Large intestine (tissue), 3 donors: ENCODE data around the gene EFCAB8. TPM values are rescaled to one million over a fixed set of nuclear protein-coding genes. Genes with fewer than 3 reads are reported as not detected.

Source experiments
- DNase-seq, 2 donors: peaks; one replicate each; pipeline versions ENCODE4 v3.0.0 to v3.0.0-alpha.2; 2013
- H3K27ac ChIP-seq: one replicate; pipeline ENCODE4 v1.5.1; 2013; ENCODE audit warnings: low read length
- H3K27me3 ChIP-seq: 2 replicates; pipeline ENCODE4 v1.6.1; 2013; ENCODE audit warnings: low read length; ENCODE audit not compliant: control insufficient read depth, insufficient read depth
- H3K36me3 ChIP-seq: 2 replicates; pipeline ENCODE4 v1.6.1; 2013; ENCODE audit warnings: low read length; ENCODE audit not compliant: control insufficient read depth, insufficient read depth
- H3K4me1 ChIP-seq: one replicate; pipeline ENCODE4 v1.6.1; 2013; ENCODE audit warnings: low read length; ENCODE audit not compliant: control insufficient read depth, insufficient read depth
- H3K4me3 ChIP-seq: one replicate; pipeline ENCODE4 v1.5.1; 2013; ENCODE audit warnings: low read length
- H3K9me3 ChIP-seq: one replicate; pipeline ENCODE4 v1.6.1; 2013; ENCODE audit warnings: mild to moderate bottlenecking, low read depth, low read length, moderate library complexity; ENCODE audit not compliant: control insufficient read depth
- WGBS: methylation state at CpG from one replicate; pipeline ENCODE4 v1.1.5; 2013; ENCODE audit warnings: low lambda C conversion rate; ENCODE audit not compliant: insufficient coverage; 5-methylcytosine and 5-hydroxymethylcytosine counted together
- polyA plus RNA-seq: library from polyadenylated mRNA; unstranded; fragments of 120-200 nt; gene quantifications from one replicate; pipeline ENCODE4 v1.2.1, GENCODE V29; 2013

EFCAB8 gene
- polyA plus RNA-seq, 1 donor, result 0.25 TPM

DNA sequence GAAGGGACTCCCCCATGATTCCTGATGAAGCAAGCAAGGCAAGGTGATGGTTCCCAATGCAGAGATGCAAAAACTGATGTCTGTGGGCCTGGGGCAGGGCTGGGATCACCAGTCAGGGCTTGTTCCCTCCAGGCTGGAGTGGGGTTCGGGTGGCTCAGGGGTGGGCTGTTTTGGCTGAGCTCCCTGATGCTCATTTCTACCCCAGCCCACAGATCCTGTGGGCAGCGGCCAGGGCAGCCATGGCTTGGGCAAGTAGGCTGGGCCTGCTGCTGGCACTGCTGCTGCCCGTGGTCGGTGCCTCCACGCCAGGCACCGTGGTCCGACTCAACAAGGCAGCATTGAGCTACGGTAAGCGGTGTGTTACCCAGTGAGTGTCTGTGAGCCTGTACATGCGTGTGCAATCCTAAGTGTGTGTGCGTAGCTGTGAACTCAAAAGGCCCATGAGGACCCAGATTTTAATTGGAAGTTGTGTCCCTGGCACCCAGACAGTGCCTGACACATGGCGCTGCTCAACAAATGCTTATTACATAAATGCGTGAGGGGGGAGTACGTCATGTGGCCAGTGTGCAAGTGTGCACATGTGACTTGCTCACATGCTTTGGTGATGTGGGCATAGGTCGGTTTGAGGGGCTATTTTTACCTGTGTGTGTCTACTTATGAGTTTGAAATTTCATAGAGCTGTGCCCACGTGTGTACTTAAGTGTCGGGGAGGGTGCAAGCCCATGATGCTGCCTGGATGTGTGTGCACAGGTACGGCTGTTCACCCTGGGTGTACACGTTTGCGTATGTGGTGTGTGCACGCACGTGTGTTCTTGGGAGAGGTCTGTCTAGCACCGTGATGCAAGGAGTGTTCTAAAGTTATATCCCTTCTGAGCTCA, 149.9 kb downstream of the EFCAB8 start:
- Histone ChIP-seq H3K4me3 (no peak overlapping the region), H3K9me3 (no peaks in the 10 kb centered on the region), H3K27me3 (no peaks in the 10 kb centered on the region), H3K27ac (no peak overlapping the region), H3K36me3 (no peaks in the 10 kb centered on the region), H3K4me1 (no peaks in the 10 kb centered on the region)
- WGBS, result no CpG with 5 or more reads among the region's 23 CpGs
- DNase-seq, result no peak

DNA sequence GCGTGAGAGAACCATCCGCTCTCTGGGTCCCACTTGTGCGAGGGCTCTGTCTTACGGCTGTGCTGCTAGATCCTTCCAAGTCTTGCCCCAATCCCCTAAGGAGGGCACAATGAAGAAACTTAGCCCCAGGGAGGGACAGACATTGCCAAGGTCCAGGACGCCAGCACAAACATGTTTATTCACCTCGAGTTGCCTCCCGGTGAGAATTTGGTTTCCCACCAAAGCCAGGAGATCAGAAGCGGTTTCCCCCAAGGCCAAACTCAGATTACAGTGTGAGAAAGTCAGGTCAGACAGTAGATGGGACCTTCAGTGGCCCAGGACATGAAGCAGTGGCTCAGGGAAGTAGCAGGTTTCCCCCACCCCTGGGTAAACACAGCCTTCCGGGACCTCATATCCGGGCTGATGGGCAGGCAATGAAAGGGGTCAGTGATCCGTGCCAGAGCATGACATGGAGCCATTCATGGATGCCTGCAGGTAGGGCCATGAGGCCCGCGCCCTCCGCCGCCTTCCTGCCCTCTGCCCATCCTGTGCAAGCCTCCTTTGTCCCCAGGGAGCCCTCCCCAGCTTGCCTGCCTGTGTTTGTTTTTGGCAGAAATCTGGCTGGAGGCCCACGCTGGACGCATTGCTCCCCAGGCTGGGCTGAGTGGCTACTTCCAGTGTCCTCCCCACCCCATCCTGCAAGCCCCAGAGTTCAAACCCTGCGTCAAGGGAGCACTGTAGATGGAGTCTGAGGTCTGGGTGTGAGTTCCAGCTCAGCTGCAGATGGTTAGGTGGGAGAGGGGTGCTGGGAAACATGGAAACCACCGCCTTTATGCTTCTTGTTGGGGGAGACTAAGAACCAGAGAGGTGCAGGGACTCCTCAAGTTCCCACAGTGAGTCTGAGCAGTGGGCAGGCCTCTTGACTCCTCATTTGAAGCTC, 150.8 kb downstream of the EFCAB8 start:
- H3K27ac ChIP-seq, result no peak overlapping the region
- no peaks in the 10 kb centered on the region for H3K9me3 ChIP-seq
- H3K36me3 ChIP-seq, result no peaks in the 10 kb centered on the region
- no CpG with 5 or more reads among the region's 19 CpGs for WGBS
- no peaks in the 10 kb centered on the region for H3K27me3 ChIP-seq
- no peak overlapping the region for H3K4me3 ChIP-seq
- no peak for DNase-seq
- H3K4me1 ChIP-seq, result no peaks in the 10 kb centered on the region

DNA sequence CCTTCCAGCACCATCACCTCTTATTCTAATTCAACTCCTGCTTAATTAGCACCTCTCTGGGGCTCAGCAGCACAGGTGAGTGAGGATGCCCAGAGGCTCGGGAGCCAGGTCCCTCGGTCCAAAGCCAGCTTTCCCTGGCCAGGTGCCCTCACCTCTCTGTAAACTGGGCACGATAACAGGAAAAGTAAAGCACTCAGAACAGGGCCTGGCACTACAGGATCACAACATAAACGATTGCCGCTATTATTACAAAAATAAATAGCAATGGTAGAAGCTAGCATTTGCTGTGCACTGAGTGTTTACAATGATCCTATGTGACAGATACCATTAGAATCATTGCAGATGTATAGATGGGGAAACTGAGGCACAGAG, 151.4 kb downstream of the EFCAB8 start:
- Histone ChIP-seq H3K4me1 (no peaks in the 10 kb centered on the region), H3K4me3 (no peak overlapping the region), H3K9me3 (no peaks in the 10 kb centered on the region), H3K36me3 (no peaks in the 10 kb centered on the region), H3K27ac (no peak overlapping the region), H3K27me3 (peaks cover 5% of the 10 kb centered on the region)
- DNase-seq, result no peak
- no CpG with 5 or more reads among the region's 5 CpGs for whole genome bisulfite sequencing

DNA sequence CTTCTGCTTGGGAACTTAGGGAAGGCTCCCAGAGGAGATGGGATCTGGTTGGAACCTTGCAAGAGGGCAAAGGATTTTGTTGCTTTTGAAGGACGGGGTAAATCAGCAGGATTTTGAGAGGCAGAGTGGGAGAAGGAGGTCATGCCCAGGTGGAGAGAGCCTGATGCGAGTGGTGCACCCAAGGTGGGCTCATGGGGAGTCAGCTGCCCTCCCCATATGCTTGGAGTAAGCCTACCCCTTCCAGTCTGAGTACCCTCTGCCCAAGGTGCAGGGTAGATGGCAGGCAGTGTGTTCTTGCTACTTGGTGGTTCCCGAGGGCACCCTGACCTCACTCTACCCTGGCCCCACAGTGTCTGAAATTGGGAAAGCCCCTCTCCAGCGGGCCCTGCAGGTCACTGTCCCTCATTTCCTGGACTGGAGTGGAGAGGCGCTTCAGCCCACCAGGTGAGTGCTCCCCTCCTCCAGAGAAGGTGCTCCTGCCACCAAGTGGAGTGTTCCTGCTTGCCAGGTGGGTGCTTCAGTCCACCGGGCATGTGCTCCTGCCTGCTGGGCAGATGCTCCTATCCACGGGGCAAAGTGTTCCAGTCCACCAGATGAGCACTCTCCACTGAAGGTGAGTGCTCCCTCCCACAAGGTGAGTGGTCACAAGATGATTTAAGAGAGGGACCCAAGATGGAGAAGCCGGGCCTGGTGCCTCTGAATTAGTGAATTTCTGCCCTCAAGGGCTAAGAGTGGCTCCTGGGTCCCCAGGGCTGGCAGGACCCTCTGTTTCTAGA, 152.1 kb downstream of the EFCAB8 start:
- no peak for DNase-seq
- Histone ChIP-seq H3K36me3 (no peaks in the 10 kb centered on the region), H3K27ac (no peak overlapping the region), H3K4me3 (no peak overlapping the region), H3K27me3 (peaks cover 6% of the 10 kb centered on the region), H3K4me1 (no peaks in the 10 kb centered on the region), H3K9me3 (no peaks in the 10 kb centered on the region)
- WGBS, result no CpG with 5 or more reads among the region's 8 CpGs

Other genes with a start within 250 kb of the EFCAB8 start
- gene C20orf203, start 185.0 kb upstream of the EFCAB8 start, polyA plus RNA-seq, result 0.07 TPM
- 40.1 TPM for gene COMMD7, start 115.5 kb upstream of the EFCAB8 start, polyA plus RNA-seq
- gene DNMT3B, start 96.5 kb upstream of the EFCAB8 start, polyA plus RNA-seq, result 2.4 TPM
- 85.1 TPM for gene MAPRE1, start 39.0 kb upstream of the EFCAB8 start, polyA plus RNA-seq
- not detected for gene SUN5, start 145.5 kb downstream of the EFCAB8 start, polyA plus RNA-seq
- gene BPIFB2, start 148.8 kb downstream of the EFCAB8 start, polyA plus RNA-seq, result not detected
- gene BPIFB6, start 172.7 kb downstream of the EFCAB8 start, polyA plus RNA-seq, result not detected
- gene BPIFB3, start 195.0 kb downstream of the EFCAB8 start, polyA plus RNA-seq, result not detected
- gene BPIFB4, start 220.7 kb downstream of the EFCAB8 start, polyA plus RNA-seq, result 0.12 TPM